Measurements from ENCODE around the gene LUZP2.

DNA sequence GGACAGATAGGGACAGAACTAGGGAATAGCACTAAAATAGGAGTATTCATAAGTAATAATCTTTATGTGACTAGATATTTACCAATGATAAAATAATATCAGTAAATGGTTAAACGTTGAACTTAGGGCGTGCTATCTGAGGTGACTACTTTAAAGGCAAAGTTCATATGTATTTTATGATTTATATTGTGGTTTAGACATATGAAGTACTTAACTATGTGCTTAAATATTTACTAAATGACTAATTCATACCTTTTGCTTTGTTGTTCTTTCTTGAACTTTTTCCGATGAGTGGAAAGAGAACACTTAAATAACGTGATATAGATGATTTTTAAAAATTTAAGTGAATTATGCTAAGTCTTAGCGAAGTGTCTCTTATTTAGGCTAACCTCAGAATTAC is 14.7 kb downstream of the LUZP2 start:
- TF ChIP-seq POLR2A (IDR thresholded peaks at IDR 0.05; ENCODE audit: low read depth, low read length) (no peak), POLR2AphosphoS5 (IDR thresholded peaks at IDR 0.05; ENCODE audit: low read depth, low read length) (no peak), TAF1 (IDR thresholded peaks at IDR 0.05; ENCODE audit: borderline replicate concordance, low read depth, low read length) (no peak)
